Activated CD8-positive, alpha-beta memory T cell treated with anti-CD3 and anti-CD28 coated beads for 36 hours (primary cell): ENCODE measurements around the gene TKFC. TPM values are rescaled to one million over a fixed set of nuclear protein-coding genes. Genes with fewer than 3 reads are reported as not detected.
"Not testable (repeated sequence)": the region's sequence is repeated elsewhere in the genome, so short reads cannot be mapped to it uniquely, and the experiment has no call there.

Source experiments
- CTCF ChIA-PET: fragments of 350-600 bp; sonication (Branson Sonifier 250); formaldehyde crosslinking; loops from one replicate; lab custom pipeline; 2021; ENCODE audit warnings: antibody characterized with exemption; lab: Charles Lee
- POLR2A ChIA-PET: fragments of 350-600 bp; sonication (Branson Sonifier 250); formaldehyde crosslinking; loops from one replicate; lab custom pipeline; 2021; ENCODE audit warnings: antibody characterized with exemption; lab: Charles Lee
- total RNA-seq, 2 experiments: library from RNA; stranded (reverse); gene quantifications; one replicate each; pipeline ENCODE4 v1.2.3, GENCODE V29; 2021

TKFC gene
- total RNA-seq, 2 experiments from 2014 or later, result 68.7 to 70.3 TPM

GRCh38 chr11:61377461-61378160 lies 44.6 kb downstream of the TKFC start:
- POLR2A ChIA-PET, result no interaction called here
- CTCF ChIA-PET, result no interaction called here

- POLR2A ChIA-PET, result no interaction called here
- CTCF ChIA-PET, result no interaction called here
Measured at GRCh38 chr11:61378713-61379313, 45.8 kb downstream of the TKFC start.

GRCh38 chr11:61380884-61381283 lies 47.9 kb downstream of the TKFC start:
- POLR2A ChIA-PET, result interaction anchor here (0.6 kb wide), 1 partner anchor 9 kb away, joined by 3 read pairs; no protein-coding TSS in a partner anchor
- CTCF ChIA-PET, result no interaction called here

GRCh38 chr11:61383859-61384258 lies 50.8 kb downstream of the TKFC start:
- POLR2A ChIA-PET, result not testable (repeated sequence)
- CTCF ChIA-PET, result interaction anchor here (1.6 to 5.6 kb wide), 4 partner anchors 10 to 66 kb away, joined by 6 to 99 read pairs (median 12); partner anchors contain the start of genes DDB1, TKFC and TMEM216

GRCh38 chr11:61384271-61385242 lies 51.5 kb downstream of the TKFC start:
- CTCF ChIA-PET, result interaction anchor here (0.7 to 5.6 kb wide), 17 partner anchors 9 to 129 kb away, joined by 3 to 99 read pairs (median 7); partner anchors contain the start of genes CPSF7, CYB561A3, DDB1 and SDHAF2
- POLR2A ChIA-PET, result interaction anchor here (0.7 to 0.9 kb wide), 2 partner anchors 23 to 51 kb away, joined by 3 to 4 read pairs; partner anchors contain the start of genes DDB1 and TKFC

GRCh38 chr11:61390161-61390560 lies 57.1 kb downstream of the TKFC start:
- CTCF ChIA-PET, result interaction anchor here (0.6 to 4.6 kb wide), 3 partner anchors 28 to 1322 kb away, joined by 3 to 36 read pairs (median 3); partner anchors contain the start of gene TMEM138

GRCh38 chr11:61392981-61393595 lies 60.1 kb downstream of the TKFC start:
- ChIA-PET CTCF (interaction anchor here (1.6 to 4.6 kb wide), 5 partner anchors 8 to 136 kb away, joined by 3 to 36 read pairs (median 13); partner anchors contain the start of genes CYB561A3 and TMEM138), POLR2A (interaction anchor here (0.6 to 3.2 kb wide), 5 partner anchors 9 to 677 kb away, joined by 3 to 21 read pairs (median 8); partner anchors contain the start of genes CPSF7, CYB561A3, SDHAF2 and TMEM138)

More at GRCh38 chr11:61390161-61390560, 57.1 kb downstream of the TKFC start:
- POLR2A ChIA-PET, result no interaction called here

Other genes with a start within 250 kb of the TKFC start
- 100 to 1,000 TPM; 136 to 150 TPM for gene CD5, start 230.7 kb upstream of the TKFC start, total RNA-seq
- 1 to 10 TPM; 8.9 to 9.7 TPM for gene VPS37C, start 171.8 kb upstream of the TKFC start, total RNA-seq
- gene PGA3, start 129.7 kb upstream of the TKFC start, total RNA-seq, result not detected
- not detected for gene PGA4, start 110.9 kb upstream of the TKFC start, total RNA-seq
- gene PGA5, start 92.1 kb upstream of the TKFC start, total RNA-seq, result not detected
- 10 to 100 TPM; 11.9 to 12.5 TPM for gene VWCE, start 37.9 kb upstream of the TKFC start, total RNA-seq
- 100 to 1,000 TPM; 312 to 319 TPM for gene DDB1, start 123 bp upstream of the TKFC start, total RNA-seq
- gene CYB561A3, start 28.7 kb downstream of the TKFC start, total RNA-seq, result 10 to 100 TPM; 44.8 to 55.4 TPM
- 10 to 100 TPM; 60.8 to 68.8 TPM for gene TMEM138, start 29.1 kb downstream of the TKFC start, total RNA-seq
- 10 to 100 TPM; 16.9 to 17.3 TPM for gene TMEM216, start 59.4 kb downstream of the TKFC start, total RNA-seq
- gene CPSF7, start 96.7 kb downstream of the TKFC start, total RNA-seq, result 100 to 1,000 TPM; 112 to 125 TPM
- gene SDHAF2, start 96.9 kb downstream of the TKFC start, total RNA-seq, result 10 to 100 TPM; 44.6 to 45.4 TPM
- not detected for gene LRRC10B, start 175.5 kb downstream of the TKFC start, total RNA-seq
- gene SYT7, start 247.8 kb downstream of the TKFC start, total RNA-seq, result under 1 TPM in 1 of 2 experiments, not detected in 1; 0.15 TPM